GM12878 (cell line): ENCODE data around the gene FEN1. TPM values are rescaled to one million over a fixed set of nuclear protein-coding genes. Genes with fewer than 3 reads are reported as not detected.

Source experiments
- ATAC-seq: fragments of 200-7000 bp; cut with Tn5 transposase; 3 replicates; pipeline ENCODE4 v1.9.1; 2020; ENCODE audit warnings: mild to moderate bottlenecking, moderate library complexity
- BruUV-seq: library from RNA; stranded (reverse); fragments of 400-500 nt; replicated peaks from 2 replicates; lab custom pipeline; 2021; lab: Mats Ljungman, UMichigan
- CTCF ChIA-PET: fragments of 300-600 bp; sonication (Branson Sonifier 250); formaldehyde crosslinking; extraction: SDS; loops from one replicate; lab custom pipeline; 2021; ENCODE audit warnings: inconsistent platforms; lab: Yijun Ruan, JAX
- POLR2A ChIA-PET: fragments of 350-600 bp; formaldehyde crosslinking; extraction: SDS; loops from one replicate; lab custom pipeline; 2021; ENCODE audit warnings: inconsistent platforms; lab: Charles Lee
- RAD21 ChIA-PET: fragments of 300-600 bp; sonication (Branson Sonifier 250); formaldehyde crosslinking; loops from one replicate; lab custom pipeline; 2023; ENCODE audit warnings: antibody characterized with exemption; ENCODE audit not compliant: unreplicated experiment; lab: Charles Lee
- SMC1A ChIA-PET: fragments of 300-600 bp; sonication (Branson Sonifier 250); formaldehyde crosslinking; loops from one replicate; lab custom pipeline; 2023; ENCODE audit not compliant: unreplicated experiment, uncharacterized antibody; lab: Charles Lee
- DNase-seq: peaks from one replicate; pipeline ENCODE4 v3.0.0-alpha.2; 2011; ENCODE audit warnings: low read depth, low spot score
- FAIRE-seq: peaks from 3 replicates; lab custom pipeline; 2011; peaks lifted over from hg19 to GRCh38; lab: Jason Lieb, UNC
- H2AFZ ChIP-seq: 2 replicates; pipeline ENCODE4 v1.6.0; 2011; ENCODE audit warnings: low read depth, low read length, control low read depth; ENCODE audit not compliant: control insufficient read depth
- H3K27ac ChIP-seq: 2 replicates; pipeline ENCODE4 v1.5.1; 2011; ENCODE audit warnings: control low read depth; ENCODE audit not compliant: control insufficient read depth, insufficient read depth
- H3K27me3 ChIP-seq, 2 experiments: replicated peaks in 1 of 2; 2 replicates each; pipeline versions ENCODE4 v1.6.0 to v1.6.1; 2011; ENCODE audit warnings: low read length in 1 of 2; ENCODE audit not compliant: control insufficient read depth in 2 of 2, insufficient read depth in 2 of 2
- H3K36me3 ChIP-seq, 2 experiments: 2 replicates each; pipeline ENCODE4 v1.5.1; 2011; ENCODE audit warnings: low read length in 1 of 2; ENCODE audit not compliant: control insufficient read depth in 2 of 2, insufficient read depth in 2 of 2
- H3K4me1 ChIP-seq: 2 replicates; pipeline ENCODE4 v1.6.1; 2011; ENCODE audit warnings: mild to moderate bottlenecking, low read length, moderate library complexity, mixed read lengths; ENCODE audit not compliant: control insufficient read depth, insufficient read depth
- H3K4me2 ChIP-seq: 2 replicates; pipeline ENCODE4 v1.6.0; 2011; ENCODE audit warnings: control low read depth; ENCODE audit not compliant: control insufficient read depth, insufficient read depth
- H3K4me3 ChIP-seq: fragments of 200-600 bp; sonication (generic); 2 replicates; pipeline ENCODE4 v1.5.1; 2016
- H3K79me2 ChIP-seq: 2 replicates; pipeline ENCODE4 v1.6.0; 2011; ENCODE audit warnings: low read length; ENCODE audit not compliant: control insufficient read depth, insufficient read depth
- H3K9ac ChIP-seq: 2 replicates; pipeline ENCODE4 v1.8.0; 2011; ENCODE audit warnings: low read length, control low read depth, mixed read lengths; ENCODE audit not compliant: control insufficient read depth, insufficient read depth
- H3K9me3 ChIP-seq: replicated peaks from 3 replicates; pipeline ENCODE4 v1.5.1; 2011; ENCODE audit warnings: mild to moderate bottlenecking, low read length; ENCODE audit not compliant: control insufficient read depth, insufficient read depth
- H4K20me1 ChIP-seq: 2 replicates; pipeline ENCODE4 v1.6.0; 2011; ENCODE audit not compliant: control insufficient read depth, insufficient read depth
- BCL11A ChIP-seq: IDR thresholded peaks from 2 replicates; pipeline ENCODE4 v1.6.1; 2011; ENCODE audit warnings: low read depth, low read length
- CBX3 ChIP-seq: fragments of 200-600 bp; sonication (generic); IDR thresholded peaks from 2 replicates; pipeline ENCODE4 v1.6.1; 2016; ENCODE audit warnings: low read depth, borderline replicate concordance
- DPF2 ChIP-seq: fragments of 450-650 bp; IDR thresholded peaks from 2 replicates; pipeline ENCODE4 v1.6.1; 2017; ENCODE audit warnings: mild to moderate bottlenecking
- EGR1 ChIP-seq, 2 experiments: IDR thresholded peaks; 1 replicate in 1 of 2; 2 replicates in 1 of 2; pipeline ENCODE4 v1.6.1; 2011 to 2012; ENCODE audit warnings: low read depth in 2 of 2, low read length in 2 of 2, borderline replicate concordance in 1 of 2, mild to moderate bottlenecking in 1 of 2, moderate library complexity in 1 of 2
- HDAC2 ChIP-seq: fragments of 200-600 bp; sonication (generic); IDR thresholded peaks from 2 replicates; pipeline ENCODE4 v1.6.1; 2017
- HDGF ChIP-seq: fragments of 450-650 bp; IDR thresholded peaks from 2 replicates; pipeline ENCODE4 v1.6.1; 2016; ENCODE audit warnings: antibody characterized with exemption
- KAT2A ChIP-seq: conservative IDR thresholded peaks from 2 replicates; pipeline ENCODE4 v1.6.1; 2011; ENCODE audit warnings: low read depth, low read length; ENCODE audit not compliant: control insufficient read depth
- NBN ChIP-seq: fragments of 450-650 bp; IDR thresholded peaks from 2 replicates; pipeline ENCODE4 v1.6.1; 2016
- NKRF ChIP-seq: fragments of 450-650 bp; conservative IDR thresholded peaks from 2 replicates; pipeline ENCODE4 v1.6.1; 2017; ENCODE audit warnings: mild to moderate bottlenecking, moderate library complexity
- NRF1 ChIP-seq: conservative IDR thresholded peaks from 2 replicates; pipeline ENCODE4 v1.6.1; 2011; ENCODE audit warnings: mild to moderate bottlenecking, low read depth, low read length, improper control_type of control experiment
- PML ChIP-seq: IDR thresholded peaks from 2 replicates; pipeline ENCODE4 v1.6.1; 2012; ENCODE audit warnings: low read length, inconsistent platforms
- POLR2A ChIP-seq: IDR thresholded peaks from 2 replicates; pipeline ENCODE4 v1.6.1; 2011; ENCODE audit warnings: low read depth, mild to moderate bottlenecking, low read length
- SIN3A ChIP-seq: IDR thresholded peaks from 2 replicates; pipeline ENCODE4 v1.6.1; 2012; ENCODE audit warnings: low read depth, low read length, improper control_type of control experiment
- SREBF2 ChIP-seq: IDR thresholded peaks from 2 replicates; pipeline ENCODE4 v1.6.1; 2012; ENCODE audit warnings: mild to moderate bottlenecking, low read length
- TAF1 ChIP-seq: IDR thresholded peaks from 2 replicates; pipeline ENCODE4 v1.6.1; 2011; ENCODE audit warnings: mild to moderate bottlenecking, low read depth, low read length, borderline replicate concordance
- ZNF207 ChIP-seq: fragments of 450-650 bp; IDR thresholded peaks from 2 replicates; pipeline ENCODE4 v1.6.1; 2014; ENCODE audit warnings: antibody characterized with exemption, mild to moderate bottlenecking, borderline replicate concordance
- WGBS: methylation state at CpG from one replicate; pipeline ENCODE4 v1.1.6; 2016; ENCODE audit warnings: low lambda C conversion rate; ENCODE audit not compliant: insufficient replicate concordance, insufficient coverage; ENCODE audit errors: missing lambda C conversion rate; 5-methylcytosine and 5-hydroxymethylcytosine counted together
- in situ Hi-C: fragments of 300-500 bp; cut with MboI; formaldehyde crosslinking; loops from 9 replicates; pipeline ENCODE4 v1.14.3; 2018; ENCODE audit warnings: mixed read lengths
- intact Hi-C: fragments of 100-400 bp; cut with micrococcal nuclease; formaldehyde crosslinking; loops from one replicate; pipeline ENCODE4 v1.14.2; 2022; ENCODE audit not compliant: unreplicated experiment
- polyA plus RNA-seq, 11 experiments: library from polyadenylated mRNA; depleted of rRNA in 4 of 11; unstranded in 6 of 11; stranded (reverse) in 5 of 11; fragments of >200 nt; fragmentation: Nextera tagmentation in 4 of 11; fragmentation: Illumina TruSeq in 1 of 11; extraction: Ambion mirVana in 4 of 11; extraction: Trizol in 1 of 11; gene quantifications; 1 replicate in 1 of 11; 2 replicates in 10 of 11; pipeline versions ENCODE4 v1.2.1 to v1.2.3, GENCODE V29; 2011 to 2016; ENCODE audit warnings: inconsistent platforms in 2 of 11, missing spikeins in 2 of 11, low read depth in 1 of 11
- total RNA-seq, 4 experiments: library from RNA; depleted of rRNA in 3 of 4; stranded (reverse); fragments of >200 nt in 3 of 4; fragmentation: Illumina TruSeq in 1 of 4; extraction: Trizol in 1 of 4; gene quantifications; 2 replicates each; pipeline versions ENCODE4 v1.2.1 to v1.2.3, GENCODE V29; 2013 to 2021
- TF ChIP-seq, protein P1 (sequence below): fragments of 450-650 bp; IDR thresholded peaks from 2 replicates; pipeline ENCODE4 v1.6.1; 2016; ENCODE audit warnings: mild to moderate bottlenecking
- TF ChIP-seq, protein P2 (sequence below): IDR thresholded peaks from 2 replicates; pipeline ENCODE4 v1.6.1; 2011; ENCODE audit warnings: low read depth, low read length, improper control_type of control experiment, borderline replicate concordance
- TF ChIP-seq, protein P3 (sequence below): fragments of 450-650 bp; IDR thresholded peaks from 2 replicates; pipeline ENCODE4 v1.6.1; 2016; ENCODE audit warnings: mild to moderate bottlenecking

FEN1 gene
- total and polyA plus RNA-seq, 10 of the 15 experiments (the other 5 are each of a cell fraction or from before 2014, with no cell fraction given): 54.8 to 282 (median 125) TPM

- TF ChIP-seq EGR1 (IDR thresholded peaks at IDR 0.05; ENCODE audit: borderline replicate concordance in 1 of 2, low read depth in 2 of 2, low read length in 2 of 2) (no peak), NRF1 (no peak), ZNF207 (no peak), POLR2A (no peak)
- TF ChIP-seq, protein P1, sequence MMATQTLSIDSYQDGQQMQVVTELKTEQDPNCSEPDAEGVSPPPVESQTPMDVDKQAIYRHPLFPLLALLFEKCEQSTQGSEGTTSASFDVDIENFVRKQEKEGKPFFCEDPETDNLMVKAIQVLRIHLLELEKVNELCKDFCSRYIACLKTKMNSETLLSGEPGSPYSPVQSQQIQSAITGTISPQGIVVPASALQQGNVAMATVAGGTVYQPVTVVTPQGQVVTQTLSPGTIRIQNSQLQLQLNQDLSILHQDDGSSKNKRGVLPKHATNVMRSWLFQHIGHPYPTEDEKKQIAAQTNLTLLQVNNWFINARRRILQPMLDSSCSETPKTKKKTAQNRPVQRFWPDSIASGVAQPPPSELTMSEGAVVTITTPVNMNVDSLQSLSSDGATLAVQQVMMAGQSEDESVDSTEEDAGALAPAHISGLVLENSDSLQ: no peak
Observed at GRCh38 chr11:61820174-61820573, 27.5 kb downstream of the FEN1 start (continued).

GRCh38 chr11:61826930-61827570 is 34.3 kb downstream of the FEN1 start:
- no peaks in the 10 kb centered on the region for H3K27me3 ChIP-seq
- DNase-seq (no peak), ATAC-seq (peak; percentile 27), FAIRE-seq (no peak)
- in situ Hi-C loops: no loop called here
- TSS peak; percentile 88 for BruUV-seq
- peaks cover 52% of the 10 kb centered on the region for H3K79me2 ChIP-seq
- intact Hi-C loops: loop anchor here (1.0 to 5.0 kb wide), 2 partner anchors 11 to 140 kb away; partner anchors contain the start of gene FTH1
- 4% methylated on average over 23 of the region's 23 CpGs for WGBS
- H4K20me1 ChIP-seq: no peaks in the 10 kb centered on the region
- peaks cover 0 to 4% of the 10 kb centered on the region in 2 experiments; a peak in 1 of 4 replicates for H3K36me3 ChIP-seq
- H3K4me1 ChIP-seq: peaks cover 12% of the 10 kb centered on the region
- ChIA-PET SMC1A (interaction anchor here (0.6 to 6.2 kb wide), 4 partner anchors 10 to 488 kb away, joined by 3 to 67 read pairs (median 3); partner anchors contain the start of gene FADS1), RAD21 (interaction anchor here (5.2 to 6.9 kb wide), 2 partner anchors 10 to 29 kb away, joined by 48 to 51 read pairs; partner anchors contain the start of gene FADS1), POLR2A (interaction anchor here (0.6 to 6.9 kb wide), 7 partner anchors 9 to 72 kb away, joined by 3 to 167 read pairs (median 5); partner anchors contain the start of genes FADS1, FEN1 and TMEM258), CTCF (interaction anchor here (1.6 to 9.7 kb wide), 3 partner anchors 11 to 281 kb away, joined by 5 to 75 read pairs (median 56); partner anchors contain the start of gene FADS1)
- H2AFZ ChIP-seq: peak overlapping the region; percentile 87
- no peaks in the 10 kb centered on the region for H3K9me3 ChIP-seq
- peak overlapping the region; percentile 100 for H3K4me3 ChIP-seq
- H3K27ac ChIP-seq: peak overlapping the region; percentile 95
- peak overlapping the region; percentile 93 for H3K4me2 ChIP-seq
- H3K9ac ChIP-seq: peak overlapping the region; percentile 95
- TF ChIP-seq SIN3A (no peak), SREBF2 (no peak), KAT2A (no peak), NBN (peak; percentile 18), HDGF (peak; percentile 39; the same call in 1 of the 2 replicates), HDAC2 (no peak), TAF1 (no peak; the same call in 1 of the 2 replicates), BCL11A (no peak), NKRF (no peak), DPF2 (no peak), PML (no peak; the same call in 1 of the 2 replicates), CBX3 (no peak)
- TF ChIP-seq, protein P2, sequence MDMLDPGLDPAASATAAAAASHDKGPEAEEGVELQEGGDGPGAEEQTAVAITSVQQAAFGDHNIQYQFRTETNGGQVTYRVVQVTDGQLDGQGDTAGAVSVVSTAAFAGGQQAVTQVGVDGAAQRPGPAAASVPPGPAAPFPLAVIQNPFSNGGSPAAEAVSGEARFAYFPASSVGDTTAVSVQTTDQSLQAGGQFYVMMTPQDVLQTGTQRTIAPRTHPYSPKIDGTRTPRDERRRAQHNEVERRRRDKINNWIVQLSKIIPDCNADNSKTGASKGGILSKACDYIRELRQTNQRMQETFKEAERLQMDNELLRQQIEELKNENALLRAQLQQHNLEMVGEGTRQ: no peak
- TF ChIP-seq, protein P3, sequence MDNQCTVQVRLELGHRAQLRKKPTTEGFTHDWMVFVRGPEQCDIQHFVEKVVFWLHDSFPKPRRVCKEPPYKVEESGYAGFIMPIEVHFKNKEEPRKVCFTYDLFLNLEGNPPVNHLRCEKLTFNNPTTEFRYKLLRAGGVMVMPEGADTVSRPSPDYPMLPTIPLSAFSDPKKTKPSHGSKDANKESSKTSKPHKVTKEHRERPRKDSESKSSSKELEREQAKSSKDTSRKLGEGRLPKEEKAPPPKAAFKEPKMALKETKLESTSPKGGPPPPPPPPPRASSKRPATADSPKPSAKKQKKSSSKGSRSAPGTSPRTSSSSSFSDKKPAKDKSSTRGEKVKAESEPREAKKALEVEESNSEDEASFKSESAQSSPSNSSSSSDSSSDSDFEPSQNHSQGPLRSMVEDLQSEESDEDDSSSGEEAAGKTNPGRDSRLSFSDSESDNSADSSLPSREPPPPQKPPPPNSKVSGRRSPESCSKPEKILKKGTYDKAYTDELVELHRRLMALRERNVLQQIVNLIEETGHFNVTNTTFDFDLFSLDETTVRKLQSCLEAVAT: peak; percentile 30
